Measurements from ENCODE around the gene ACR. TPM values are rescaled to one million over a fixed set of nuclear protein-coding genes. Genes with fewer than 3 reads are reported as not detected.
A peak's percentile ranks its signal among the peaks of the same experiment; 100 is the strongest.
"Not testable (repeated sequence)": the region's sequence is repeated elsewhere in the genome, so short reads cannot be mapped to it uniquely, and the experiment has no call there.

The ACR gene
- total and polyA plus RNA-seq, 2 of the 8 experiments (the other 6 are each of a cell fraction or from before 2014, with no cell fraction given): 0.56 TPM; not detected in 1

- TF ChIP-seq KDM1A (IDR thresholded peaks at IDR 0.05; ENCODE audit: borderline replicate concordance, low read length): no peak
These were observed 1.9 kb downstream of the ACR start (continued) for GRCh38 chr22:50739894-50740293.

GRCh38 chr22:50740714-50741113, 2.7 kb downstream of the ACR start:
- H3K23me2 ChIP-seq (ENCODE audit: low read depth, low read length); H3K9ac ChIP-seq (replicated peaks in 1 of 4; ENCODE audit: extremely low read depth in 1 of 4, low read depth in 3 of 4, low read length in 3 of 4); H3K4me3 ChIP-seq (ENCODE audit: extremely low read depth in 1 of 4, insufficient read depth in 2 of 4, low read depth in 3 of 4, low read length in 4 of 4); DNase-seq (ENCODE audit: low read depth in 1 of 2, low spot score in 2 of 2); H3K79me2 ChIP-seq (ENCODE audit: control insufficient read depth in 1 of 2, insufficient read depth in 2 of 2, low read length in 2 of 2); H3K36me3 ChIP-seq (ENCODE audit: control insufficient read depth in 2 of 4, insufficient read depth in 4 of 4, low read length in 3 of 4); H4K91ac ChIP-seq (replicated peaks; ENCODE audit: insufficient read length, low read length); H2AK5ac ChIP-seq (ENCODE audit: low read depth, low read length); H3K56ac ChIP-seq (replicated peaks; ENCODE audit: insufficient read length, low read depth, low read length); H4K5ac ChIP-seq (ENCODE audit: insufficient read length, low read depth, low read length); H4K20me1 ChIP-seq (replicated peaks in 1 of 2; ENCODE audit: control insufficient read depth in 1 of 2, insufficient read depth in 2 of 2, low read length in 2 of 2); H2BK120ac ChIP-seq (replicated peaks; ENCODE audit: low read depth, low read length); H2BK5ac ChIP-seq (ENCODE audit: low read depth, low read length); H4K8ac ChIP-seq (ENCODE audit: extremely low read depth, insufficient read depth, low read length); H3K4ac ChIP-seq (replicated peaks; ENCODE audit: insufficient read length, low read depth, low read length); H2BK20ac ChIP-seq (ENCODE audit: low read length); H2AFZ ChIP-seq (ENCODE audit: low read length); H3K27ac ChIP-seq (ENCODE audit: low read depth, low read length); H3K9me3 ChIP-seq (ENCODE audit: insufficient read depth in 2 of 2, low read depth in 1 of 2, low read length in 1 of 2); H3K79me1 ChIP-seq (ENCODE audit: low read depth, low read length); H3K23ac ChIP-seq (ENCODE audit: insufficient read length); H3K14ac ChIP-seq (ENCODE audit: insufficient read length); H3K4me1 ChIP-seq (replicated peaks in 1 of 4; ENCODE audit: control insufficient read depth in 3 of 4, insufficient read depth in 4 of 4, low read length in 3 of 4); H2BK12ac ChIP-seq (ENCODE audit: low read depth, low read length); H2BK15ac ChIP-seq (ENCODE audit: low read length); H3K4me2 ChIP-seq (ENCODE audit: insufficient read depth in 1 of 2, low read depth in 2 of 2, low read length in 2 of 2); POLR2A ChIA-PET (ENCODE audit: partially characterized antibody); H3K18ac ChIP-seq (ENCODE audit: extremely low read depth, low read length): not testable (repeated sequence)
- CTCF ChIA-PET (ENCODE audit: partially characterized antibody): interaction anchor here (1.2 to 1.7 kb wide), 3 partner anchors 8 to 34 kb away, joined by 3 to 4 read pairs (median 3); no protein-coding TSS in a partner anchor
- H3K27me3 ChIP-seq (replicated peaks in 1 of 4; ENCODE audit: control insufficient read depth in 3 of 4, extremely low read depth in 1 of 4, insufficient read depth in 3 of 4, low read length in 3 of 4): peaks cover 0 to 40% (median 33%) of the 10 kb centered on the region in 4 experiments; a peak in 6 of 7 replicates
- FAIRE-seq: peak; percentile 42
- WGBS, 2 experiments (ENCODE audit: extremely low coverage in 1 of 2, insufficient coverage in 1 of 2, insufficient read length in 1 of 2, insufficient replicate concordance in 2 of 2, low coverage in 1 of 2, low lambda C conversion rate in 2 of 2, missing lambda C conversion rate in 1 of 2): 86% methylated on average over 5 of the region's 5 CpGs; no CpG with 5 or more reads in 1 of the 2 experiments

Measured in H1 (cell line).